ENCODE results near the gene CYTH2.

Gene CYTH2

GRCh38 chr19:48454150-48454730, 14.9 kb upstream of the CYTH2 start:
- DNase-seq (ENCODE audit: low read depth) = no peak

GRCh38 chr19:48455171-48455907, 13.8 kb upstream of the CYTH2 start, which contains the start of gene KCNJ14:
Gene KCNJ14 (plus strand): TSS chr19:48455574. CDS start chr19:48461725, 6,151 bp downstream.
- no peak for DNase-seq (ENCODE audit: low read depth)

GRCh38 chr19:48455908-48456562, 13.1 kb upstream of the CYTH2 start:
- no peak for DNase-seq (ENCODE audit: low read depth)

- no peak for DNase-seq (ENCODE audit: low read depth)
These were observed 12.3 kb upstream of the CYTH2 start for GRCh38 chr19:48456864-48457263.

GRCh38 chr19:48458016-48458415, 11.2 kb upstream of the CYTH2 start:
- no peak for DNase-seq (ENCODE audit: low read depth)

GRCh38 chr19:48461651-48461981, 7.6 kb upstream of the CYTH2 start:
- no peak for DNase-seq (ENCODE audit: low read depth)

GRCh38 chr19:48461982-48462655, 7.0 kb upstream of the CYTH2 start:
- no peak for DNase-seq (ENCODE audit: low read depth)

- DNase-seq (ENCODE audit: low read depth) = no peak
These were observed 4.0 kb upstream of the CYTH2 start for GRCh38 chr19:48465215-48465614.

GRCh38 chr19:48466561-48467325, 2.4 kb upstream of the CYTH2 start:
- no peak for DNase-seq (ENCODE audit: low read depth)

- DNase-seq (ENCODE audit: low read depth) = peak; percentile 99
These were observed 339 bp upstream of the CYTH2 start for GRCh38 chr19:48468772-48469288.

GRCh38 chr19:48469934-48470680, 938 bp downstream of the CYTH2 start:
- DNase-seq (ENCODE audit: low read depth) = no peak

GRCh38 chr19:48470856-48471255, 1.7 kb downstream of the CYTH2 start:
- no peak for DNase-seq (ENCODE audit: low read depth)

GRCh38 chr19:48471836-48472235, 2.7 kb downstream of the CYTH2 start:
- DNase-seq (ENCODE audit: low read depth) = no peak

- DNase-seq (ENCODE audit: low read depth) = no peak
These were observed 4.2 kb downstream of the CYTH2 start for GRCh38 chr19:48473161-48473966.

- DNase-seq (ENCODE audit: low read depth) = no peak
These were observed 5.0 kb downstream of the CYTH2 start for GRCh38 chr19:48474084-48474592.

- no peak for DNase-seq (ENCODE audit: low read depth)
These were observed 6.3 kb downstream of the CYTH2 start for GRCh38 chr19:48475369-48476068.

GRCh38 chr19:48476176-48476575, 7.0 kb downstream of the CYTH2 start:
- DNase-seq (ENCODE audit: low read depth) = no peak

GRCh38 chr19:48477067-48477685, 8.0 kb downstream of the CYTH2 start:
- DNase-seq (ENCODE audit: low read depth) = no peak
